DOHH2 (cell line): ENCODE data around the gene CD151.

Experiments used
- H3F3A ChIP-seq: fragments of 200-600 bp; sonication (generic), shearing (Covaris generic); 2 replicates; pipeline ENCODE4 v1.6.0; 2016; ENCODE audit warnings: antibody characterized with exemption, mild to moderate bottlenecking; ENCODE audit not compliant: control insufficient read depth, insufficient read depth
- H3K27ac ChIP-seq: fragments of 200-600 bp; sonication (generic); 2 replicates; pipeline ENCODE4 v1.5.1; 2014; ENCODE audit warnings: low read depth, mild to moderate bottlenecking, low read length, moderate library complexity
- H3K27me3 ChIP-seq: fragments of 200-600 bp; sonication (generic); 2 replicates; pipeline ENCODE4 v1.6.1; 2014; ENCODE audit warnings: mild to moderate bottlenecking, low read length, mixed read lengths; ENCODE audit not compliant: control insufficient read depth
- H3K36me3 ChIP-seq: fragments of 200-600 bp; sonication (generic); 2 replicates; pipeline ENCODE4 v1.6.1; 2014; ENCODE audit warnings: mild to moderate bottlenecking, low read length, moderate library complexity, mixed read lengths; ENCODE audit not compliant: control insufficient read depth
- H3K4me1 ChIP-seq: fragments of 200-600 bp; sonication (generic); 2 replicates; pipeline ENCODE4 v1.6.1; 2014; ENCODE audit warnings: mild to moderate bottlenecking, low read length, mixed read lengths; ENCODE audit not compliant: control insufficient read depth
- H3K4me2 ChIP-seq: fragments of 200-600 bp; sonication (generic); 2 replicates; pipeline ENCODE4 v1.6.0; 2014; ENCODE audit warnings: mild to moderate bottlenecking, low read length, moderate library complexity
- H3K4me3 ChIP-seq: fragments of 200-600 bp; sonication (generic); 2 replicates; pipeline ENCODE4 v1.5.1; 2014; ENCODE audit warnings: mild to moderate bottlenecking, low read length, mixed read lengths
- H3K79me2 ChIP-seq: fragments of 200-600 bp; sonication (generic); 2 replicates; pipeline ENCODE4 v1.6.1; 2014; ENCODE audit warnings: mild to moderate bottlenecking, low read length, mixed read lengths; ENCODE audit not compliant: control insufficient read depth
- H3K9me2 ChIP-seq: fragments of 200-600 bp; sonication (generic); replicated peaks from 2 replicates; pipeline ENCODE4 v1.6.1; 2014; ENCODE audit warnings: mild to moderate bottlenecking, low read length, mixed read lengths; ENCODE audit not compliant: control insufficient read depth
- H3K9me3 ChIP-seq: fragments of 200-600 bp; sonication (generic); 2 replicates; pipeline ENCODE4 v1.6.1; 2014; ENCODE audit warnings: antibody characterized with exemption, low read length, mixed read lengths; ENCODE audit not compliant: control insufficient read depth, insufficient read depth
- H4K20me1 ChIP-seq: fragments of 200-600 bp; sonication (generic); 2 replicates; pipeline ENCODE4 v1.6.0; 2014; ENCODE audit warnings: low read depth, mild to moderate bottlenecking, antibody characterized with exemption, low read length, moderate library complexity; ENCODE audit not compliant: control insufficient read depth, insufficient read depth
- EZH2phosphoT487 ChIP-seq: fragments of 200-600 bp; sonication (generic); IDR thresholded peaks from 2 replicates; pipeline ENCODE4 v1.6.1; 2017; ENCODE audit warnings: borderline replicate concordance, mild to moderate bottlenecking, antibody characterized with exemption, low read length, moderate library complexity, mixed read lengths
- TF ChIP-seq, protein P1 (sequence below): fragments of 200-600 bp; sonication (generic); IDR thresholded peaks from one replicate; pipeline ENCODE4 v1.5.1; 2014; ENCODE audit warnings: antibody characterized with exemption, mild to moderate bottlenecking, low read depth, low read length; ENCODE audit not compliant: poor library complexity, severe bottlenecking

Gene CD151

DNA sequence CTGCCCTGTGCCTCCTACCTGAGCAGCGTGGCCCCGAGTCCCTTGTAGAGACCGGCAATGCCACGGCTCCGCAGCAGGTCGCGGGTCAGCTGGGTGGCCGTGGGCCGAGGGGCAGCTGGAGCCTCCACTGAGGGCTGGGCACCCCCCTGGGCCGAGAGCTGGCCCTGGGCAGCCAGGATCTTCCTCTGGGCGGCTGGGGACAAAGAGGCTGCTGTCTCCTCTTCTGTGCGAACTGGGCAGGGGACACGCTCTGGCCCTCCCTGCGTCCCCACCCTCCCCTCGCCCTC lies 40.3 kb upstream of the CD151 start:
- Histone ChIP-seq H3K4me2 (no peak overlapping the region), H3K4me1 (peaks cover 46% of the 10 kb centered on the region), H3F3A (peaks cover 12% of the 10 kb centered on the region; the same call in 1 of the 2 replicates), H3K27me3 (no peaks in the 10 kb centered on the region), H3K36me3 (peaks cover 11% of the 10 kb centered on the region; the same call in 1 of the 2 replicates), H3K27ac (no peak overlapping the region), H3K79me2 (peaks cover 28% of the 10 kb centered on the region), H3K4me3 (no peak overlapping the region), H4K20me1 (peaks cover 4% of the 10 kb centered on the region; the same call in 1 of the 2 replicates), H3K9me3 (no peaks in the 10 kb centered on the region), H3K9me2 (no peaks in the 10 kb centered on the region)
- TF ChIP-seq, protein P1, sequence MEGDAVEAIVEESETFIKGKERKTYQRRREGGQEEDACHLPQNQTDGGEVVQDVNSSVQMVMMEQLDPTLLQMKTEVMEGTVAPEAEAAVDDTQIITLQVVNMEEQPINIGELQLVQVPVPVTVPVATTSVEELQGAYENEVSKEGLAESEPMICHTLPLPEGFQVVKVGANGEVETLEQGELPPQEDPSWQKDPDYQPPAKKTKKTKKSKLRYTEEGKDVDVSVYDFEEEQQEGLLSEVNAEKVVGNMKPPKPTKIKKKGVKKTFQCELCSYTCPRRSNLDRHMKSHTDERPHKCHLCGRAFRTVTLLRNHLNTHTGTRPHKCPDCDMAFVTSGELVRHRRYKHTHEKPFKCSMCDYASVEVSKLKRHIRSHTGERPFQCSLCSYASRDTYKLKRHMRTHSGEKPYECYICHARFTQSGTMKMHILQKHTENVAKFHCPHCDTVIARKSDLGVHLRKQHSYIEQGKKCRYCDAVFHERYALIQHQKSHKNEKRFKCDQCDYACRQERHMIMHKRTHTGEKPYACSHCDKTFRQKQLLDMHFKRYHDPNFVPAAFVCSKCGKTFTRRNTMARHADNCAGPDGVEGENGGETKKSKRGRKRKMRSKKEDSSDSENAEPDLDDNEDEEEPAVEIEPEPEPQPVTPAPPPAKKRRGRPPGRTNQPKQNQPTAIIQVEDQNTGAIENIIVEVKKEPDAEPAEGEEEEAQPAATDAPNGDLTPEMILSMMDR = no peak
- no peak for TF ChIP-seq EZH2phosphoT487

DNA sequence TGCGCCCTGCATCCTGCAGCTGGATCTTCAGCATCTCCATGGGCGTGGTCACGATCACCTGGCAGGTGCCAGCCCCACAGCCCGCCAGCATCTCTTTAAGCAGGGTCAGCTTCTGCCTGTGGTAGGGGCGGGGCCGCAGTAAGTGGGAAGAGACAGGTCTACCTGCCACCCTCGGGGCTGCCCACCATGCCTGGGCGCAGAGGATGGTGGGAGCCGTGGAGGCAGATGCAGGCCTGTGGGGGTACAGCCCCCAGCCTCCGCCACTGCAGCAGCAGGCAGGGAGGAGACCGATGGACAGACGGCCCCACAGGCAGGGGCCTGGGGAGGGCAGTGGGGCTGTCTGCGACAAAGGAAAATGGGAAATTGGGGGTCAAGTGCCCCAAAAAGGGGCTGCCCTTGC lies 39.9 kb upstream of the CD151 start:
- Histone ChIP-seq H3K4me1 (peaks cover 42% of the 10 kb centered on the region), H3F3A (peaks cover 12% of the 10 kb centered on the region; the same call in 1 of the 2 replicates), H3K79me2 (peaks cover 31% of the 10 kb centered on the region), H3K9me3 (no peaks in the 10 kb centered on the region), H3K36me3 (peaks cover 13% of the 10 kb centered on the region; the same call in 1 of the 2 replicates), H3K9me2 (no peaks in the 10 kb centered on the region), H3K27me3 (no peaks in the 10 kb centered on the region), H3K4me3 (no peak overlapping the region), H3K27ac (no peak overlapping the region), H3K4me2 (no peak overlapping the region), H4K20me1 (peaks cover 4% of the 10 kb centered on the region; the same call in 1 of the 2 replicates)
- TF ChIP-seq EZH2phosphoT487 = no peak

DNA sequence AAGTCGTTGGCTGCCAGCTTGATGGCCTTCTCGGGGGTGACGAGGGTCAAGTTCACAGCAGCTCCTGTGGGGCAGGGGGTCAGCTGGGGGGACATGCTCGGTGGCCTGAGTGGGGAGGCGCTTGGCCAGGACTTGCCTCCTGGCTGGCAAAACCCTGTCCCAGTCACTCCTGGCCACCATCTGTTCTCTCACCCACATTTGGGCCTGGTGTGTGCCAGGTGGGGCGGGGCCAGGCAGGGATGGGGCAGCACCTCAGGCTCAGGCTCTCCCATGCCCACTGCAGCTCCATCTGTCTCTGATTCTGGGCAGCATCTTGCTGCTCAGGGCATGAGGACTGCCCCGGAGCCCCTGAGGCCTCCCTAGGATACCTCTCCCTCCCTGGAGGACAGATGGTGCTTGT lies 39.2 kb upstream of the CD151 start:
- Histone ChIP-seq H3K27ac (no peak overlapping the region), H3K4me2 (no peak overlapping the region), H3K79me2 (peaks cover 31% of the 10 kb centered on the region), H3K9me2 (no peaks in the 10 kb centered on the region), H3K4me1 (peaks cover 39% of the 10 kb centered on the region), H3K4me3 (no peak overlapping the region), H3K27me3 (no peaks in the 10 kb centered on the region), H4K20me1 (peaks cover 4% of the 10 kb centered on the region; the same call in 1 of the 2 replicates), H3F3A (peaks cover 12% of the 10 kb centered on the region; the same call in 1 of the 2 replicates), H3K36me3 (peaks cover 13% of the 10 kb centered on the region; the same call in 1 of the 2 replicates), H3K9me3 (no peaks in the 10 kb centered on the region)
- TF ChIP-seq EZH2phosphoT487 = no peak
- TF ChIP-seq, protein P1 = no peak

DNA sequence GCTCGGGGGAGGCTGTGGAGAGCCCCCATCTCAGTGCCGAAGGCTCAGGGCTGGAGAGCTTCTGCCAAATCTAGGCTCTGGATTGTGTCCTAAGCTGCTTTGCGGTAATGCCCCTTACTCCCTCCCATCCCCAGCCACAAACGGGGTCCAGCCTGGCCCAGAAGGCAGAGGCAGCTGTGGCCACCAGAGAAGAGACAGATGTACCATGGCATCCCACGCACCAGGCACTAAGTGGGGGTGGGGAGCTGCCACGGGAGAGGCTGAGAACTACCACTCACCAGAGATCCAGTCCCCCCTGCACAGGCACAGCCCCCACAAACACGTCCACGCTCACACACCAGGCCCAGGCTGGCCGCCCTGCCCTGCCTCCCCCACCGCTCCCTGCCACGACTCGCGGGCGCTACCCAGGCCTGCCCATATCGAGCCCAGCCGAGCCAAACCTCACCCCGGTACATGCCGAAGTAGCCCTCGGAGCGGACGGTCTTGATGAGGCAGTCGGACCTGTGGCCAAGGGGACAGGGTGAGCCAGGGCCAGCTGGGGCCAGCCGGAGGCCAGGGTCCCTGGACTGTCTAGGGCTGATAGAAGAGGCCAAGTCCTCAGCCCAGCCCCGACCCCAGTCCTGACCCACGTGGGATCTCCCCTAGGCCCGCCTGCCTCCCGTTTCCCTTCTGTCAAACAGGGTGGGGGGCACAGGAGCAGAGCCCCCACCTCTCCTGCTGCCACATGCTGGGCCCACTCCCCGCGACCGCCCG lies 38.6 kb upstream of the CD151 start:
- TF ChIP-seq, protein P1 = no peak
- TF ChIP-seq EZH2phosphoT487 = no peak
- Histone ChIP-seq H3K9me2 (no peaks in the 10 kb centered on the region), H3K36me3 (peaks cover 17% of the 10 kb centered on the region; the same call in 1 of the 2 replicates), H3K27me3 (no peaks in the 10 kb centered on the region), H3K4me1 (peaks cover 37% of the 10 kb centered on the region), H3K4me2 (no peak overlapping the region; the same call in 1 of the 2 replicates), H3K4me3 (no peak overlapping the region), H3K79me2 (peaks cover 25% of the 10 kb centered on the region), H3F3A (peaks cover 15% of the 10 kb centered on the region; the same call in 1 of the 2 replicates), H4K20me1 (peaks cover 4% of the 10 kb centered on the region; the same call in 1 of the 2 replicates), H3K9me3 (no peaks in the 10 kb centered on the region), H3K27ac (no peak overlapping the region)
